GM18519 (cell line): ENCODE measurements around the gene HMGN4.
"Not testable (repeated sequence)": the region's sequence is repeated elsewhere in the genome, so short reads cannot be mapped to it uniquely, and the experiment has no call there.

Experiments
- ATAC-seq: cut with Tn5 transposase; IDR thresholded peaks from one replicate; pipeline ENCODE4 v1.9.1; 2021; ENCODE audit warnings: mild to moderate bottlenecking, moderate library complexity; ENCODE audit not compliant: unreplicated experiment, low FRiP score

HMGN4 gene

DNA sequence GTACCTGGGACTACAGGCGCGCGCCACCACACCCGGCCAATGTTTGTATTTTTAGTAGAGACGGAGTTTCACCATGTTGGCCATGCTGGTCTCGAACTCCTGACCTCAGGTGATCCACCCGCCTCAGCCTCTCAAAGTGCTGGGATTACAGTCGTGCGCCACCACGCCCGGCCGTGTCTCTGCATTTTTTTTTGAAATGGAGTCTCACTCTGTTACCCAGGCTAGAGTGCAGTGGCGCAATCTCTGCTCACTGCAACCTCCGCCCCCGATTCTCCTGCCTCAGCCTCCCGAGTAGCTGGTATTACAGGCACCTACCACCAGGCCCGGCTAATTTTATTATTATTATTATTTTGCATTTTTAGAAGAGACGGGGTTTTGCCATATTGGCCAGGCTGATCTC, 9.2 kb downstream of the HMGN4 start:
- not testable (repeated sequence) for ATAC-seq

DNA sequence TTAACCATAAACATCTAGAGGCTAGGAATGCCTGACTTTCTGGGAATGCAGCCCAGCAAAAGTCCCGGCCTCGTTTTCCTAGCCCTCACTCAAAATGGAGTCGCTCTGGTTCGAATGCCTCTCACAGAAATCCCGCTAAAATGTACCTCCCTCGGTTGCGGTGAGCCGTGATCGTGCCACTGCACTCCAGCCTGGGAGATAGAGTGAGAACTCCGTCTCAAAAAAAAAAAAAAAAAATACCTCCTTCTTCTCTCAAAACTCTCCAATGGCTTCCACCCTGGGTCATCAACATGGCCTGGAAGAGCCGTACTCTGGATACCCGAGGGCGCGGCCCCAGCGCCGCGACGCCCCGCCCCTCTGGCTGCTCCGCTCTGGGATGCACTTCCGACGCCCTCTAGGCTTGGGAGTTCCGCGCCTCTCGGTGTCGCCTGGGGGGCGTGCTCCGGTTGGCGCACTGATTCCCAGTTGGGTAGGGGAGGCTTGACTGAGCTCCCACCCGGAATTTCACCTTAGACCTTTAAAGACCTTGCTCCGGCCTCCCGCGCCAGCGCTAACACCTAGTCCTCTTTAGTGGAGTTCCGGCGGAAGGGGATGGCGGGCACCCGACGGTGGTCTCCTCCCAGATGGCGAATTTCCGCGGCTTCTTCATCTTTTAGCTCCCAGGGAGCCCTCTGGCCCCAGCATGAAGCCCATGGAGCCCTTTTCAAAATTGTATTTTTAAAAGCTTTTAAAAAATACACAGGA, 12.3 kb downstream of the HMGN4 start:
- ATAC-seq: no peak

DNA sequence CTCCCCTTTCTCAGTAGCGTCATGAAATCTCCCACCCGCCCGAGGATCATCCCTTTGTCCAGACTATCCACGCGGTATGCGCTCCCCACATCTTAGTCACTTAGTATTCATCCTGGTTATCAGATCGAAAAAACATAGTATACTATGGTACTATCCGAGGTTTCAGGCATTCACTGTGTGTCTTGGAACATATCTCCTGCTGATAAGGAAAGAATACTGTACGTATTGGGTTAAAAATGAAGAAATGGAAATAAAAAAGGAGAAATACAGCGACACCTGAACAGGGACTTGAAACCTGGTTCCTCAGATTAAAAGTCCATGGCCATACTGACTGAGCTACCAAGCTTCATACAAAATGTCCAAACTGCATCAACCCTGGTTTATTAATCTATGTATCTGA, 14.0 kb downstream of the HMGN4 start:
- ATAC-seq: no peak

DNA sequence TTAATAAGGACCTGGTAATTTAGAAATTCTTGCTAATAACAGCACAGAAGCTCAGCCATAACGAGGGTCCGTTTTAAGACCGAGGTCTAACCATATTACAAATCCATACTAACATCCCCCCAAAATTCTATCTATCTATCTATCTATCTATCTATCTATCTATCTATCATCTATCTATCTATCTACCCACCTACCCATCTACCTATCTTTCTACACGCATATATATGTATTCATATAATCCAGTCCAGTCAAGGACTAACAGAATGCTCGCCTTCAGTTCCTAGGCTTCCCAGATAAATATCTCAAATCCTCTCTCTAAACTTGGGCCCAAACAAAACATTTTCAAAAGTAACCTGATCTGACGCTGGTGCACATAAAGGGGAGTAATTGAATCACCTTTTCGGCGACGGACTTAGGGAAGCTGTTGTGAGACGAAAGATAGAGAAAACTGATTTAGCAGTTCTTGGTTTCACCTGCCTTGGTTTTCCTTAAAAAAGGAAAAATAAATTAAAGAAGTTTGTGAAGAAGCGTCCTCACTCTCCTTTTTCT, 14.5 kb downstream of the HMGN4 start:
- ATAC-seq: no peak

DNA sequence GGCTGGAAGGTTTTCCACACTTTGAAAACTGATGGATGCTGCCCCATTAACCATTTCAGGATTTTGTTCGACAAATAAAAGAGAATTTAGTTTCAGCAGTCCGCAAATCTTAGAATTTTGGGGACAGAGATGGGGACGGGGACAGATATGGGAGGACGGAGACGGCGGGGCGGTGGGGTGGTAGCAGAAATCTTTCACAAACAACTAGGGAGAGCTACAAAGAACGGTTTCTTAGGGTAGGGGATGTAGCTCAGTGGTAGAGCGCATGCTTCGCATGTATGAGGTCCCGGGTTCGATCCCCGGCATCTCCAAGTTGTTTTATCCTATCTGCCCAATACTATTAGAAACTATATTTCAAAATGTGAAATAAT, 15.1 kb downstream of the HMGN4 start:
- no peak for ATAC-seq

DNA sequence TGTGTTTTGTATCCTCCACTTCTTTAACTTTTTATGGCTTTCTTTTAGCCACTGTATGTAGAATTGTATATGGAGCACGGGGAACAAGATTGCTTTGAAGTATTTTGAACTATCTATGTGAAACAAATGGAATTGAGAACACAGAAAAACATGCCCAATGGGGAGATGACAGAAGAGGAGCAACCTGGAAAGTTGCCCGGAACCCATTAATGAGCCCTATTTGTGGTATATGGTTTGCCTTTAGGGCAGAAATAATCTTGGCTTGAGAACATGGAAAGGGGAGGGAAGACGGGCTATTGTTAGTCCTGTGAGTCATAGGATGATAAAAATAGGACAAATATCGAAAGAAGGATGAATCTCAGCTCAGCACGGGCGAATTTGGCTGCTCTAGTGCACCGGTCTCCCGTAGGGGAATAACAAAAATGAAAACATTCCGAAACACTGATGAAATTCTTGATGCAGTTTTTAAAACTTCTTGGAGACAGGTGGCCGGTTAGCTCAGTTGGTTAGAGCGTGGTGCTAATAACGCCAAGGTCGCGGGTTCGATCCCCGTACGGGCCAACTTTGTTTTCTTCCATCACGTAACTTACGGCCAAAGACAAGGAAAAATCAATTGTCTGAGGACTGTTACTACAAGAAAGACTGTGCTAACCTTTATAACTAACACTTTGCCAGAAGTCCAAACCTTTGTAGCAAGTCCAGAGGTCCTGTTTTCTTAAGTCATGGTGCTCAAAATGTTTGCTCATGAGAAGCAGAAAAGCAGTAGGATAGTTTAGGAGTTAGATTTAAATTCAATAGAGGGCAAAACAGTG, 15.7 kb downstream of the HMGN4 start:
- peak; percentile 36 for ATAC-seq

DNA sequence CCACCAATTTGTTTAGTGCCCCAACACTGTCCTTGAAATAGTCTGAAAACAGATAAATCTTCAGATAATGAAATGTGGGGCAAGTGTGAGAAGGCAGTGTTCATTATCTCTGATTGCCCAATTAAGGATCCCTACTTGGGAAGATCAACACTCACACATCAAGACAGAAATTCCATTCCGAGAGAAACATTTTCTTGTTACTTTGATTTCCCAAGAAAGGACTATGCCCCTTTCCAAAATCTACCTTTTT, 16.2 kb downstream of the HMGN4 start:
- ATAC-seq: no peak

DNA sequence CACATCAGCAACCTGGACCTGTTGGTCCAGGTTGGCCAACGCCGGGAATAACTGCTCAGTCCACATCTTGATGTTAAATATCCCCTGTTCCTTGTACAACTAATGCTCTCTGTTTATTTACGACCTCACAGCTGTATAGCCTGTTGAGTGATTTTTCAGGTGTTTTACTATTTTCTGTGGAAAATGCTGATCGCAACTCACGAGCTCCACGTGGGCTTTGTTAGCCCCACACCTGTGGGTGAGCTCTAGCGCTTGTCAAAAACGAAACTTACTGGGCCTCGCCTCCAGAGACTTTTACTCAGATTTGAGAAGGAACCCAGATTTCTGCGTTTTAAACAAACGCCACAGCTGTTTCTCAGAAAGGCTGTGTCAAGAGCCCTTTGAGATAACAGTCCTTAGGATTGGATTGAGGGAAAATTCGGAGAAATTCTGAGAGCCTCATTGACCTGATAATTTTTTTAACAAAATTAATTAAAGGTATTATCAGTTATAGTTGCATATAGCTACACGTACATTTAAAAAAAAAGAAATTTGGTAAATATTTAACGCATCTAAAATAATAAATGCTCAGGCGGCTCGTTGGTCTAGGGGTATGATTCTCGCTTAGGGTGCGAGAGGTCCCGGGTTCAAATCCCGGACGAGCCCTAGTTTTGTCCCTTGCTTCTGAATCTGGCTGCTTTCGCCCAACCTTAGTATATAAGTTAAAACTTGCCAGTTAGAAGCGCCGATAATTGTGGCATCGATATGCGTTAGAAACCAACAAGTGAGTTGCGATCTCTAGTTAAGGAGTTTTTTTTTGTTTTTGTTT, 16.7 kb downstream of the HMGN4 start:
- no peak for ATAC-seq

DNA sequence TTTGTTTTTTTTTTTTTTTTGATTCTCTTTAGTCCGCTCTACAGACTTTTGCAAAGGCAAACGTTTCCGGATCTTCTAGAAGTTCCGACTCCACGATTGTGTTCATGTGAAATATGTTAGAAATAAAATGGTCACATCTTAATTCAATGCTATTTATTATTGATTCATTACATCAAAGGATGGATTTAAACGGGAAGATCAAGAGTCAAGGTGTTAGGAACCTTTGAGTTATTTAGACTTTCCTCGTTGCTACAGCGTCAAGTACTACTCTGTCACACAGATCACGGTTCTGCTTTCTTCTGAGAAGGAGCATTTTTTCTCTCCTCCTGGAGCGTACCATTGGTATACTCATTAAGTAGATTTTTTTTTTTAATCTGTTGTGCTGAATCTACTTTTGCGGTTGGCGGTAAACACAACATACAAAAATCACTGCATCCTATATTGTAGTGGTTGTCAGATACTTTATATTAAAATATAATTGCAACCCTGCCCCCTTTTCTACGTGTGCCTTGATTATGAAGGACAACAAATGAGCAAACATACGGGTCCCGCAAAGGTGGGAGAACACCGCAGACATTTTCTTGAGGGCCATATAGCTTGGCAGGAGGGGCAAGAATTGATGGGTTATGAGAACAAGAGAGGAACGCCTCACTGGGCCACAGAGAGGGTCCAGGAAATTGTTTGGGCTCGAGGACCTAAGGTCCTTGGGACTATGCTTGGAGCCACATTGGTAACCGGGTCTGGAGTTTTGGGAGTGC, 17.5 kb downstream of the HMGN4 start:
- ATAC-seq: no peak

DNA sequence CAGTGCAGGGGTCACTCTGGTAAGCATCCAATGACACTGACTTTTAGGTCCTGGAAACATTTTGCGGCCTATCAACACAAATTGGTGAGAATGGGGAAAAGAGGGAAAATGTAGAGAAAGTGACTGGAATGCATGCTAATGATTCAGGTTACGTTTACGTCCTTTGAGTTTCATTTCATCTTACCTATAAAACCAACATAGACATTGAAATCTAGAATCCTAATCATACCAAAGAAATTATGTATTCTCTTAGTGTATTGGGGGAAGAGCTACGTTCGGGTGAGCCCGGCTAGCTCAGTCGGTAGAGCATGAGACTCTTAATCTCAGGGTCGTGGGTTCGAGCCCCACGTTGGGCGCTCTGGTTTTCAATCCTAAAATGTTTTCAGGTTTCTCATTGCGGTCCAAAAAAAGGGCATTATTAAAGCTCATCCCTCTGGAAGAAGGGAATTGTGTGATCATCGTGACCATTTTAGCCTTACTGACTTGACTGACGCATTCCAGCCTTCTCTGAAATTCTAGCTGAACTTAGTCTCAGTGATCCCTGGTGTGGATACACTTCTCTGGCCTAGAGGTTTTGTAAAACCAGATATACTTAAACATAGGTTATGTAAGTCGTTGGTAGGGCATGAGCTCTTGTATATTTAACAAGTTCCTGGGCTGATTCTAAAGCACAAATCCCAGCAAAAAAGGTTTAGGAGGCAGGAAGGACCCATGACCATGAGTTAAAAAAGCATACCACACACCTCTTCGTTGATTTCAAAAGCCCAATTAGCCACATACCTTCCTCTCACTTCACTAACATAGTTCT, 18.3 kb downstream of the HMGN4 start:
- no peak for ATAC-seq

DNA sequence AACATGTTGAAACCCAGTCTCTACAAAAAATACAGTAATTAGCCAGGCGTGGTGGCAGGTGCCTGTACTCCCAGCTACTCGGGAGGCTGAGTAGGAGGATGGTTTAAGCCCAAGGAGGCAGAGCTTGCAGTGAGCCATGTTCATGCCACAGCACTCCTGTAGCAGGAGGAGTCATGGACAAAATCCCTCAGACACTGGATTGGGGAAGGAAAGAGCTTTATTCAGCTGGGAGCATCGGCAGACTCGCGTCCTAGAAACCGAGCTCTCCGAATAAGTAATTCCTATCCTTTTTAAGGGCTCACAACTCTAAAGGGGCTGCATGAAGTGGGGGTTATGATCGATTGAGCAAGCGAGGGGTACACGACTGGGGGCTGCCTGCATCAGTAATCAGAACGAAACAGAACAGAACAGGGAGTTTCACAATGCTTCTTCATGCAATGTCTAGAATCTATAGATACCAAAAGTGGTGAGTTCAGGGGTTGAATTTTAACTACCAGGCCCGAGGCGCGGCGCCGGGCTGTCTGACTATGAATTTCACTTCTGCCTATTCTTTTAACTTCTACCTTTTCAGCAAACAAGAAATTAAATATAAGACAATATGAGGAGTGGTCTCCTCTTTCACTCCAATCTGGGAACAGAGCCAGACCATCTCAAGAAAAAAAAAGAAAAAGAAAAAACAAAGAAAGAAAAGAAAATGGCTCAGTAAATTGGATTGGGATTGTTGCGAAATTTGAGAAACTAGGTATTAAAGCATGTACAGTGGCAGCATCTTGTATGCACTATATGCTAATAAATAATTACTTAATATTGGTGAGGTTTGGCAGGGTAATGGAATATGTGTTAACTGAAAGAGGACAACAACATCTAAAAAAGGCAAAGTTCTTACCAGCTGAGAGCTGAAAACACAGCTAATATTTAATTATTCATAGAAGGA, 23.6 kb downstream of the HMGN4 start:
- no peak for ATAC-seq

DNA sequence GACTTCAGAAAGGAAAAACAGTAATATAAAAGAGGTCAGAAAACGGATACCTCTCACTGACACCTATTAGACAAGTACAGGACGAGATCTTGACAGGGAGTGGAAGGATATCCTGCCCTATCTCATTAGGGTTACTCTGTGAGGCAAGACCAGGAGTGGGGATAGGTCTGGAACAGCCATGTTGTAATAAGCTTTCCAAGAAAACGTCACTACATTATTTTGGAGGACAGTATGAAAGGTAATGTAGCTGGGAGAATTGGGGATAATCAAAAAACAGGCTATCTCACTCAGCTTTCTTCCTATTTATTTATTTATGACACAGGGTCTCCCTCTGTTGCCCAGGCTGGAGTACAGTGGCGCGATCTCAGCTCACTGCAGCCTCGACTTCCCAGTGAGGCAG, 25.3 kb downstream of the HMGN4 start:
- no peak for ATAC-seq

DNA sequence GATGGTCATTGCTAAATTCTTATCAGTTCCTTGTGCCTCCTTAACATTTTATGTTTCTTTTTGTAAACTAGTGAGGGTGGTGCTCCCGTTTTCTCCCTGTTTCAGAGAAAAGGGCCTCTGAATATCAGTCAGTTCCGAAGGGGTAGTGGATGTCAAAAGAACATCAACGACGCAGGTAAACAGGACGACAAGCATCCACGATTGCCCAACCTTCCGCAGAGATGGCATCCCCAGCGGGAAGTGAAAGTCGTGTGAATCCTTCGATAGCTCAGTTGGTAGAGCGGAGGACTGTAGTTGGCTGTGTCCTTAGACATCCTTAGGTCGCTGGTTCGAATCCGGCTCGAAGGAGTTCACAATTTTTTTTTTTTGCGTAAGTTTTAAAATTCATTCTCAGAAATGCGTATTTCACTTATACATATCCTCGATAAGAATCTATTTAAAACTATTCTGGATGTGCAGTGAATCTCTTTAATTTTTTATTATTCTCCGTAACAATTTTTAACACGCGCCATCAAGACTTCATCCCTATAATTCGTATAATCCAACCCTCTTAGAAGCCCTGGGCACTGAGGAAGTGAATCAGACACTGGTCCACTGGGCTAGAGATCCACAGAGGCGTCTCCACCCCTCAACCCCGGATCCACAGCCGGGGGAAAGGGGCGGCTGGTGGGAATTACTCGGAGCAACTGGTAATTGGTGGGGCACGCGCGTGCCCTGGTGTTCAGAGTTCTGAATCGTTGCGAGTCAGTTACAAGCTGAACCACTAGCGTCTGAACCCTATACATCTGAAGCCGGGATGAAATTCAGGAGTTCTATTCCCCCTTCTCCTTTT, 30.7 kb downstream of the HMGN4 start:
- ATAC-seq: peak; percentile 45

DNA sequence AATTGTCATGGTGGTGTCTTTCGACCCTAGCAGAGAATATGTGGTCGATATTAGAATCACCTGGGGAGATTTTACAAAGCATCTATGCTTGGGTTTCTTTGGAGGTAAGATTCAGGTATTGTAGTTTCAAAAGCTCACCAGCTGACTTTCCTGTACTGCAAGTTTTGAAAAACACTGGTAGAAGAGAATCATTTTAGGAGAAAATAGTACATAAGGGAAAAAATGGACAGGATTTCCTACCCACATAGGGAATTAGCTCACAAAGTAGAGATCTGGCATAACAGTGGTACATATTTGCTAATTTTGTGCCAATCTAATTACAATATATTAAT, 31.2 kb downstream of the HMGN4 start:
- ATAC-seq: no peak

DNA sequence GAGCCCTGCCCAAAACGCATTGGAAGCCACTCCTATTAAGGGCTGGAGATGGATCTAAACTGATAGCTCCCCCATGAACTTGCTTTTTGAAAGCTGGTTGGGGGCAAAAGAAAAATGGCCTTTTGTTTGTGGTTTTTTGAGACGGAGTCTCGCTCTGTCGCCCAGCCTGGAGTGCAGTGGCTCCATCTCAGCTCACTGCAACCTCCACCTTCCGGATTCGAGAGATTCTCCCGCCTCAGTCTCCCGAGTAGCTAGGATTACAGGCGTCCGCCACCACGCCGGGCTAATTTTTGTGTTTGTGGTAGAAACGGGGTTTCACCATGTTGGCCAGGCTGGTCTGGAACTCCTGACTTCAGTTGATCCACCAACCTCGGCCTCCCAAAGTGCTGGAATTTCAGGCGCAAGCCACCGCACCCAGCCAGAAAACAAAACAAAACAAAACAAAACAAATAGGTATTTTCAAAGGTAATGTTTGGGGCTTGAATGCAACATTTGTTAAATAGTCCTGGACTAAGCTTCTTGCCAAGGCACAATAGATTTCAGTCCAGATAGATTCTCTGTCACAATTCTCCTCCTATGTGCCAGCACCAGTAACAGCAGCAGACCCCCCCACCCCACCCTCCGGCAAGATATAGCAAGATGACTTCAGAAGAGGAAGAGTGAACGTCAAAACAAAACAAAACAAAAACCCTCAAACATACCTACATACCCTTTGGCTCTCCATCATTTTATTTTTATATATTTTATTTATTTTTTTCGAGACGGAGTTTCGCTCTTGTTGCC, 32.1 kb downstream of the HMGN4 start:
- ATAC-seq: no peak

DNA sequence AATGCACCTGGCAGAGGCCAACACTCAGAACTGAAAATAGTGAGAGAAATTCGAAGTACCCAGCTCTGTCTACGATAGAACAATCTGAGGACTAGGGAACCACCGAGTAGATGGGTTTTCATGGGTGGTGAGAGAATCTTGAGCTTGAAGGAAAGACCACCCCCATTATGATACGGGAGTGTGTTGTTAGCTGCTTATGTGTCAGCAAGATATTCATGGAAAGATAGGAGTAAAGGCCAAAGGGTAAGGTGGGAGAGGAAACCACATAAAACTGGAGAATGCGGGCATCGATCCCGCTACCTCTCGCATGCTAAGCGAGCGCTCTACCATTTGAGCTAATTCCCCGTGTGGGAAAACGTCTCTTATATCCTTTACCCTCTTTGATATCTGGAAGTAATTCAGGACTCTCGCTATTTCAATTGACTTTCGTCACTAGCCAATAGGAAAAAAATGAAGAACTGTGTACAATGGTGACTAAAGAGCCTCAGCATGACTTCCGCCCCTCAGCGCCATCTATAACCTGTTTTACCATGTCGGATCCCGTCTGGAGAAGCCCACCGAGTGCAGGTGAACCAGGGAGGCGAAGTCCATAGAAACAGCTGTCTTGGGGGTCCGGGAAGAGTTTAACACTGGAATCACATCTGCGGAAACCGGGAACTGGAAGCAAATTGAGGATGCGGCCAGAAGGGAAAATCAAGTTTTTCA, 33.6 kb downstream of the HMGN4 start:
- ATAC-seq: peak; percentile 33
